Hematopoietic multipotent progenitor cell treated with erythropoietin and hydrocortisone succinate and interleukin-3 and kit ligand, for 8 days (in vitro differentiated cells): ENCODE data around the gene CEACAM8.
"Not testable (repeated sequence)": the region's sequence is repeated elsewhere in the genome, so short reads cannot be mapped to it uniquely, and the experiment has no call there.

Source experiments
- DNase-seq: peaks from one replicate; pipeline ENCODE4 v3.0.0-alpha.2; 2015

Gene CEACAM8

GRCh38 chr19:42540071-42540553, 54.6 kb downstream of the CEACAM8 start:
- DNase-seq = no peak

- DNase-seq = no peak
Observed at GRCh38 chr19:42538841-42539709, 55.6 kb downstream of the CEACAM8 start.

GRCh38 chr19:42535276-42535675, 59.4 kb downstream of the CEACAM8 start:
- DNase-seq = not testable (repeated sequence)

- DNase-seq = no peak
Observed at GRCh38 chr19:42534391-42534790, 60.3 kb downstream of the CEACAM8 start.

- DNase-seq = no peak
Observed at GRCh38 chr19:42532891-42533290, 61.8 kb downstream of the CEACAM8 start.

GRCh38 chr19:42531313-42531712, 63.4 kb downstream of the CEACAM8 start:
- DNase-seq = no peak
